WTC11 (cell line): Measurements from ENCODE around the gene DRD1. TPM values are rescaled to one million over a fixed set of nuclear protein-coding genes. Genes with fewer than 3 reads are reported as not detected.
A peak's percentile ranks its signal among the peaks of the same experiment; 100 is the strongest.
"Not testable (repeated sequence)": the region's sequence is repeated elsewhere in the genome, so short reads cannot be mapped to it uniquely, and the experiment has no call there.

Experiments used
- ATAC-seq: fragments of 200-7000 bp; cut with Tn5 transposase; 2 replicates; pipeline ENCODE4 v1.10.0; 2021; ENCODE audit warnings: mild to moderate bottlenecking, moderate library complexity
- CTCF ChIA-PET: fragments of 300-600 bp; sonication (Branson Sonifier 250); formaldehyde crosslinking; loops from one replicate; lab custom pipeline; 2021; ENCODE audit warnings: antibody characterized with exemption; lab: Charles Lee
- POLR2A ChIA-PET: fragments of 350-600 bp; sonication (Branson Sonifier 250); formaldehyde crosslinking; loops from one replicate; lab custom pipeline; 2021; ENCODE audit warnings: antibody characterized with exemption; lab: Charles Lee
- DNase-seq: peaks from one replicate; pipeline ENCODE4 v3.0.0; 2021; ENCODE audit warnings: low spot score
- H3K27ac Mint-ChIP-seq: 2 replicates; pipeline ENCODE4 v1.8.0; 2021; ENCODE audit warnings: mixed read lengths
- H3K27me3 Mint-ChIP-seq: 2 replicates; pipeline ENCODE4 v1.8.0; 2021; ENCODE audit warnings: low read depth, mild to moderate bottlenecking, moderate library complexity, mixed read lengths
- H3K36me3 Mint-ChIP-seq: 2 replicates; pipeline ENCODE4 v1.8.0; 2021; ENCODE audit warnings: mixed read lengths
- H3K4me1 Mint-ChIP-seq: 2 replicates; pipeline ENCODE4 v1.8.0; 2022; ENCODE audit warnings: mixed read lengths
- H3K4me3 Mint-ChIP-seq: 2 replicates; pipeline ENCODE4 v1.8.0; 2021; ENCODE audit warnings: mild to moderate bottlenecking, moderate library complexity, mixed read lengths
- H3K9me3 Mint-ChIP-seq: 2 replicates; pipeline ENCODE4 v1.8.0; 2021; ENCODE audit warnings: mixed read lengths
- EMX1 ChIP-seq: fragments of 250-450 bp; sonication (Bioruptor Pico); IDR thresholded peaks from 2 replicates; pipeline ENCODE4 v1.8.0; 2021; ENCODE audit warnings: mild to moderate bottlenecking
- ETV6 ChIP-seq: sonication (generic); formaldehyde crosslinking; IDR thresholded peaks from 2 replicates; pipeline ENCODE4 v1.8.1; 2022; ENCODE audit warnings: mild to moderate bottlenecking, missing genetic modification reagents
- GABPB1 ChIP-seq: sonication (generic); formaldehyde crosslinking; IDR thresholded peaks from 2 replicates; pipeline ENCODE4 v1.8.1; 2023; ENCODE audit warnings: mild to moderate bottlenecking, missing genetic modification reagents
- GRHL2 ChIP-seq: fragments of 250-450 bp; sonication (Bioruptor Pico); IDR thresholded peaks from 2 replicates; pipeline ENCODE4 v1.8.0; 2022; ENCODE audit warnings: mild to moderate bottlenecking, moderate library complexity; ENCODE audit not compliant: insufficient replicate concordance, severe bottlenecking
- JUN ChIP-seq: sonication (generic); formaldehyde crosslinking; IDR thresholded peaks from 2 replicates; pipeline ENCODE4 v1.8.0; 2023; ENCODE audit warnings: mild to moderate bottlenecking, missing genetic modification reagents
- MYBL2 ChIP-seq: sonication (generic); formaldehyde crosslinking; IDR thresholded peaks from 2 replicates; pipeline ENCODE4 v1.8.1; 2023; ENCODE audit warnings: mild to moderate bottlenecking, moderate library complexity, missing genetic modification reagents
- NFYB ChIP-seq: sonication (generic); formaldehyde crosslinking; conservative IDR thresholded peaks from 2 replicates; pipeline ENCODE4 v1.8.0; 2022; ENCODE audit warnings: low read depth, missing genetic modification reagents
- PRRX2 ChIP-seq: fragments of 250-450 bp; sonication (Bioruptor Pico); IDR thresholded peaks from 2 replicates; pipeline ENCODE4 v1.8.0; 2021; ENCODE audit warnings: mild to moderate bottlenecking
- ZNF232 ChIP-seq: sonication (generic); formaldehyde crosslinking; IDR thresholded peaks from 2 replicates; pipeline ENCODE4 v1.8.0; 2022; ENCODE audit warnings: mild to moderate bottlenecking, missing genetic modification reagents
- ZNF263 ChIP-seq: sonication (generic); formaldehyde crosslinking; IDR thresholded peaks from 2 replicates; pipeline ENCODE4 v1.8.1; 2022; ENCODE audit warnings: low read depth, mild to moderate bottlenecking, moderate library complexity, missing genetic modification reagents
- total RNA-seq: library from RNA; stranded (reverse); gene quantifications from 3 replicates; pipeline ENCODE4 v1.2.3, GENCODE V29; 2021
- TF ChIP-seq, protein P1 (sequence below): sonication (generic); formaldehyde crosslinking; conservative IDR thresholded peaks from 2 replicates; pipeline ENCODE4 v1.8.1; 2022; ENCODE audit warnings: mild to moderate bottlenecking, missing genetic modification reagents
- TF ChIP-seq, protein P2 (sequence below): fragments of 250-450 bp; sonication (Bioruptor Pico); IDR thresholded peaks from 2 replicates; pipeline ENCODE4 v1.9.0; 2021; ENCODE audit warnings: mild to moderate bottlenecking
- TF ChIP-seq, protein P3 (sequence below): sonication (generic); formaldehyde crosslinking; IDR thresholded peaks from 2 replicates; pipeline ENCODE4 v1.8.0; 2023; ENCODE audit warnings: missing genetic modification reagents, mild to moderate bottlenecking, borderline replicate concordance
- TF ChIP-seq, protein P4 (sequence below): fragments of 250-450 bp; sonication (Bioruptor Pico); IDR thresholded peaks from 2 replicates; pipeline ENCODE4 v1.9.0; 2021; ENCODE audit warnings: mild to moderate bottlenecking
- TF ChIP-seq, protein P5 (sequence below): sonication (generic); formaldehyde crosslinking; IDR thresholded peaks from 2 replicates; pipeline ENCODE4 v1.8.1; 2023; ENCODE audit warnings: mild to moderate bottlenecking, missing genetic modification reagents
- TF ChIP-seq, protein P6 (sequence below): sonication (generic); formaldehyde crosslinking; IDR thresholded peaks from 2 replicates; pipeline ENCODE4 v1.8.1; 2022; ENCODE audit warnings: low read depth, missing genetic modification reagents, borderline replicate concordance
- TF ChIP-seq, protein P7 (sequence below): fragments of 250-450 bp; sonication (Bioruptor Pico); IDR thresholded peaks from 2 replicates; pipeline ENCODE4 v2.1.2; 2022; ENCODE audit warnings: mild to moderate bottlenecking, moderate library complexity
- TF ChIP-seq, protein P8 (sequence below): sonication (generic); formaldehyde crosslinking; IDR thresholded peaks from 2 replicates; pipeline ENCODE4 v1.8.1; 2022; ENCODE audit warnings: low read depth, mild to moderate bottlenecking, moderate library complexity, missing genetic modification reagents, borderline replicate concordance

Gene DRD1
- total RNA-seq, 1 experiment from 2014 or later, result 0.07 TPM

DNA sequence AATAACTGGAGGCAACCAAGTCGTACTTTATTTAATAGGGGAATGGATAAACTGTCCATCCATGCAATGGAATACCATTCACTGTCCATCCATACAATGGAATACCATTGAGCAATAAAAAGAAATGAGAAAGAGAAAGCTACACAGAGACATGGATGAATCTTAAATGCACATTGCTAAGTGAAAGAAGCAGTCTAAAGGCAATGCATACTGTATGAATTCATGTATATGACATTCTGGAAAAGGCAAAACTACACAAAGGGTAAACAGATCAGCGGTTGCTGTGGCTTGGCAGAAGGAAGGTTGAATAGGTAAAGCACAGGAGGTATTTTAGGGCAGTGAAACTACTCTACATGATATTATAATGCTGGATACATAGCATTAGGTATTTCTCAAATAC, 16.2 kb downstream of the DRD1 start:
- Mint-ChIP-seq H3K4me3 (no peak overlapping the region), H3K27ac (no peak overlapping the region)
- no peak for TF ChIP-seq EMX1
- TF ChIP-seq ZNF232 (CRISPR knock-in tag), result no peak
- no peak for TF ChIP-seq MYBL2 (CRISPR knock-in tag)
- TF ChIP-seq, protein P1, sequence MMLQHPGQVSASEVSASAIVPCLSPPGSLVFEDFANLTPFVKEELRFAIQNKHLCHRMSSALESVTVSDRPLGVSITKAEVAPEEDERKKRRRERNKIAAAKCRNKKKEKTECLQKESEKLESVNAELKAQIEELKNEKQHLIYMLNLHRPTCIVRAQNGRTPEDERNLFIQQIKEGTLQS (CRISPR knock-in tag), result no peak
- TF ChIP-seq PRRX2 (CRISPR knock-in tag), result no peak
- TF ChIP-seq, protein P2, sequence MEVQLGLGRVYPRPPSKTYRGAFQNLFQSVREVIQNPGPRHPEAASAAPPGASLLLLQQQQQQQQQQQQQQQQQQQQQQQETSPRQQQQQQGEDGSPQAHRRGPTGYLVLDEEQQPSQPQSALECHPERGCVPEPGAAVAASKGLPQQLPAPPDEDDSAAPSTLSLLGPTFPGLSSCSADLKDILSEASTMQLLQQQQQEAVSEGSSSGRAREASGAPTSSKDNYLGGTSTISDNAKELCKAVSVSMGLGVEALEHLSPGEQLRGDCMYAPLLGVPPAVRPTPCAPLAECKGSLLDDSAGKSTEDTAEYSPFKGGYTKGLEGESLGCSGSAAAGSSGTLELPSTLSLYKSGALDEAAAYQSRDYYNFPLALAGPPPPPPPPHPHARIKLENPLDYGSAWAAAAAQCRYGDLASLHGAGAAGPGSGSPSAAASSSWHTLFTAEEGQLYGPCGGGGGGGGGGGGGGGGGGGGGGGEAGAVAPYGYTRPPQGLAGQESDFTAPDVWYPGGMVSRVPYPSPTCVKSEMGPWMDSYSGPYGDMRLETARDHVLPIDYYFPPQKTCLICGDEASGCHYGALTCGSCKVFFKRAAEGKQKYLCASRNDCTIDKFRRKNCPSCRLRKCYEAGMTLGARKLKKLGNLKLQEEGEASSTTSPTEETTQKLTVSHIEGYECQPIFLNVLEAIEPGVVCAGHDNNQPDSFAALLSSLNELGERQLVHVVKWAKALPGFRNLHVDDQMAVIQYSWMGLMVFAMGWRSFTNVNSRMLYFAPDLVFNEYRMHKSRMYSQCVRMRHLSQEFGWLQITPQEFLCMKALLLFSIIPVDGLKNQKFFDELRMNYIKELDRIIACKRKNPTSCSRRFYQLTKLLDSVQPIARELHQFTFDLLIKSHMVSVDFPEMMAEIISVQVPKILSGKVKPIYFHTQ (CRISPR knock-in tag), result no peak
- TF ChIP-seq GRHL2 (CRISPR knock-in tag), result no peak
- TF ChIP-seq, protein P3, sequence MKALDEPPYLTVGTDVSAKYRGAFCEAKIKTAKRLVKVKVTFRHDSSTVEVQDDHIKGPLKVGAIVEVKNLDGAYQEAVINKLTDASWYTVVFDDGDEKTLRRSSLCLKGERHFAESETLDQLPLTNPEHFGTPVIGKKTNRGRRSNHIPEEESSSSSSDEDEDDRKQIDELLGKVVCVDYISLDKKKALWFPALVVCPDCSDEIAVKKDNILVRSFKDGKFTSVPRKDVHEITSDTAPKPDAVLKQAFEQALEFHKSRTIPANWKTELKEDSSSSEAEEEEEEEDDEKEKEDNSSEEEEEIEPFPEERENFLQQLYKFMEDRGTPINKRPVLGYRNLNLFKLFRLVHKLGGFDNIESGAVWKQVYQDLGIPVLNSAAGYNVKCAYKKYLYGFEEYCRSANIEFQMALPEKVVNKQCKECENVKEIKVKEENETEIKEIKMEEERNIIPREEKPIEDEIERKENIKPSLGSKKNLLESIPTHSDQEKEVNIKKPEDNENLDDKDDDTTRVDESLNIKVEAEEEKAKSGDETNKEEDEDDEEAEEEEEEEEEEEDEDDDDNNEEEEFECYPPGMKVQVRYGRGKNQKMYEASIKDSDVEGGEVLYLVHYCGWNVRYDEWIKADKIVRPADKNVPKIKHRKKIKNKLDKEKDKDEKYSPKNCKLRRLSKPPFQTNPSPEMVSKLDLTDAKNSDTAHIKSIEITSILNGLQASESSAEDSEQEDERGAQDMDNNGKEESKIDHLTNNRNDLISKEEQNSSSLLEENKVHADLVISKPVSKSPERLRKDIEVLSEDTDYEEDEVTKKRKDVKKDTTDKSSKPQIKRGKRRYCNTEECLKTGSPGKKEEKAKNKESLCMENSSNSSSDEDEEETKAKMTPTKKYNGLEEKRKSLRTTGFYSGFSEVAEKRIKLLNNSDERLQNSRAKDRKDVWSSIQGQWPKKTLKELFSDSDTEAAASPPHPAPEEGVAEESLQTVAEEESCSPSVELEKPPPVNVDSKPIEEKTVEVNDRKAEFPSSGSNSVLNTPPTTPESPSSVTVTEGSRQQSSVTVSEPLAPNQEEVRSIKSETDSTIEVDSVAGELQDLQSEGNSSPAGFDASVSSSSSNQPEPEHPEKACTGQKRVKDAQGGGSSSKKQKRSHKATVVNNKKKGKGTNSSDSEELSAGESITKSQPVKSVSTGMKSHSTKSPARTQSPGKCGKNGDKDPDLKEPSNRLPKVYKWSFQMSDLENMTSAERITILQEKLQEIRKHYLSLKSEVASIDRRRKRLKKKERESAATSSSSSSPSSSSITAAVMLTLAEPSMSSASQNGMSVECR (CRISPR knock-in tag), result no peak
- TF ChIP-seq, protein P4, sequence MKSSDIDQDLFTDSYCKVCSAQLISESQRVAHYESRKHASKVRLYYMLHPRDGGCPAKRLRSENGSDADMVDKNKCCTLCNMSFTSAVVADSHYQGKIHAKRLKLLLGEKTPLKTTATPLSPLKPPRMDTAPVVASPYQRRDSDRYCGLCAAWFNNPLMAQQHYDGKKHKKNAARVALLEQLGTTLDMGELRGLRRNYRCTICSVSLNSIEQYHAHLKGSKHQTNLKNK (CRISPR knock-in tag), result no peak
- TF ChIP-seq, all 79 proteins: peak for 0
- peaks cover 9% of the 10 kb centered on the region; the same call in 1 of the 2 replicates for H3K36me3 Mint-ChIP-seq
- ChIA-PET POLR2A (no interaction called here), CTCF (no interaction called here)
- DNase-seq (no peak), ATAC-seq (no peak)
- H3K4me1 Mint-ChIP-seq, result peaks cover 13% of the 10 kb centered on the region
- no peaks in the 10 kb centered on the region for H3K27me3 Mint-ChIP-seq
- H3K9me3 Mint-ChIP-seq, result peaks cover 14% of the 10 kb centered on the region

DNA sequence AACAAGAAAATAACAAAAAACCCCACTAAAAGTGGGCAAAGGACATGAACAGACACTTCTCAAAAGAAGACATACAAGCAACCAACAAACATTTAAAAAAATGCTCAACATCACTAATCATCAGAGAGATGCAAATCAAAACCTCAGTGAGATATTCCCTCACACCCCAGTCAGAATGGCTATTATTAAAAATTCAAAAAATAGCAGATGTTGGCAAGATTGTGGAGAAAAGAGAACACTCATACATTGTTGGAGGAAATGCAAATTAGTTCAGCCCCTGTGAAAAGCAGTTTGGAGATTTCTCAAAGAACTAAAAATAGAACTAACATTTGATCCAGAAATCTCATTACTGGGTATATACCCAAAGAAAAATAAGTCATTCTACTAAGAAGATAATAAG, 19.4 kb downstream of the DRD1 start:
- H3K4me3 Mint-ChIP-seq, result not testable (repeated sequence)

DNA sequence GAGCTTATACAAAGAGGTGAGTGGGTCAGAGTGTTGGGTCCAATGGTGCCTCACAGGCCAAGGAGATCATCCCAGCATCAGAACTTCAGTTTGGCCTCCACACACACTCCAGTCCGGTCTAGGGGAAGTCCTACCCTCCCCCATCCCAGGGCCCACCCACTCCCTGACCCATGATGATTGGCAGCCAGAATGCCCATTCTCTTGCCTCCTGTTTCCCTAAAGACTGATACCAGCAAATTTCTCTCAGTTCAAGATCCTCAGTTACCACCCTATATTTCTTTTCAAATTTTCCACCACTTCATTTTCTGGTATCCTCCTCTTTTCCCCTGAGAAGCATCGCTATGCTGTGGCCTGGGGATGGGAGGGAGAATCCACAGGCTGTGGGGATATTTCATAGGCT, 21.9 kb downstream of the DRD1 start:
- no peak for DNase-seq
- peaks cover 13% of the 10 kb centered on the region for H3K4me1 Mint-ChIP-seq
- H3K4me3 Mint-ChIP-seq, result no peak overlapping the region
- H3K27me3 Mint-ChIP-seq, result no peaks in the 10 kb centered on the region
- 0 out of 2 replicates have a peak, but pooled peaks cover 6% of the 10 kb centered on the region for H3K36me3 Mint-ChIP-seq
- 0 out of 2 replicates have a peak, but pooled peaks have one; percentile 24 for ATAC-seq
- no peak overlapping the region for H3K27ac Mint-ChIP-seq
- H3K9me3 Mint-ChIP-seq, result peaks cover 23% of the 10 kb centered on the region
- ChIA-PET CTCF (no interaction called here), POLR2A (no interaction called here)
- TF ChIP-seq JUN, result no peak
- TF ChIP-seq ZNF263 (CRISPR knock-in tag), result no peak
- TF ChIP-seq, protein P5, sequence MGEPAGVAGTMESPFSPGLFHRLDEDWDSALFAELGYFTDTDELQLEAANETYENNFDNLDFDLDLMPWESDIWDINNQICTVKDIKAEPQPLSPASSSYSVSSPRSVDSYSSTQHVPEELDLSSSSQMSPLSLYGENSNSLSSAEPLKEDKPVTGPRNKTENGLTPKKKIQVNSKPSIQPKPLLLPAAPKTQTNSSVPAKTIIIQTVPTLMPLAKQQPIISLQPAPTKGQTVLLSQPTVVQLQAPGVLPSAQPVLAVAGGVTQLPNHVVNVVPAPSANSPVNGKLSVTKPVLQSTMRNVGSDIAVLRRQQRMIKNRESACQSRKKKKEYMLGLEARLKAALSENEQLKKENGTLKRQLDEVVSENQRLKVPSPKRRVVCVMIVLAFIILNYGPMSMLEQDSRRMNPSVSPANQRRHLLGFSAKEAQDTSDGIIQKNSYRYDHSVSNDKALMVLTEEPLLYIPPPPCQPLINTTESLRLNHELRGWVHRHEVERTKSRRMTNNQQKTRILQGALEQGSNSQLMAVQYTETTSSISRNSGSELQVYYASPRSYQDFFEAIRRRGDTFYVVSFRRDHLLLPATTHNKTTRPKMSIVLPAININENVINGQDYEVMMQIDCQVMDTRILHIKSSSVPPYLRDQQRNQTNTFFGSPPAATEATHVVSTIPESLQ (CRISPR knock-in tag), result no peak
- TF ChIP-seq ETV6 (CRISPR knock-in tag), result no peak
- TF ChIP-seq NFYB (CRISPR knock-in tag), result no peak
- TF ChIP-seq, protein P6, sequence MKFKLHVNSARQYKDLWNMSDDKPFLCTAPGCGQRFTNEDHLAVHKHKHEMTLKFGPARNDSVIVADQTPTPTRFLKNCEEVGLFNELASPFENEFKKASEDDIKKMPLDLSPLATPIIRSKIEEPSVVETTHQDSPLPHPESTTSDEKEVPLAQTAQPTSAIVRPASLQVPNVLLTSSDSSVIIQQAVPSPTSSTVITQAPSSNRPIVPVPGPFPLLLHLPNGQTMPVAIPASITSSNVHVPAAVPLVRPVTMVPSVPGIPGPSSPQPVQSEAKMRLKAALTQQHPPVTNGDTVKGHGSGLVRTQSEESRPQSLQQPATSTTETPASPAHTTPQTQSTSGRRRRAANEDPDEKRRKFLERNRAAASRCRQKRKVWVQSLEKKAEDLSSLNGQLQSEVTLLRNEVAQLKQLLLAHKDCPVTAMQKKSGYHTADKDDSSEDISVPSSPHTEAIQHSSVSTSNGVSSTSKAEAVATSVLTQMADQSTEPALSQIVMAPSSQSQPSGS (CRISPR knock-in tag), result no peak
- TF ChIP-seq GABPB1 (CRISPR knock-in tag), result no peak
- TF ChIP-seq, protein P7, sequence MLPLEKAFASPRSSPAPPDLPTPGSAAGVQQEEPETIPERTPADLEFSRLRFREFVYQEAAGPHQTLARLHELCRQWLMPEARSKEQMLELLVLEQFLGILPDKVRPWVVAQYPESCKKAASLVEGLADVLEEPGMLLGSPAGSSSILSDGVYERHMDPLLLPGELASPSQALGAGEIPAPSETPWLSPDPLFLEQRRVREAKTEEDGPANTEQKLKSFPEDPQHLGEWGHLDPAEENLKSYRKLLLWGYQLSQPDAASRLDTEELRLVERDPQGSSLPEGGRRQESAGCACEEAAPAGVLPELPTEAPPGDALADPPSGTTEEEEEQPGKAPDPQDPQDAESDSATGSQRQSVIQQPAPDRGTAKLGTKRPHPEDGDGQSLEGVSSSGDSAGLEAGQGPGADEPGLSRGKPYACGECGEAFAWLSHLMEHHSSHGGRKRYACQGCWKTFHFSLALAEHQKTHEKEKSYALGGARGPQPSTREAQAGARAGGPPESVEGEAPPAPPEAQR (CRISPR knock-in tag), result no peak
- TF ChIP-seq, protein P8, sequence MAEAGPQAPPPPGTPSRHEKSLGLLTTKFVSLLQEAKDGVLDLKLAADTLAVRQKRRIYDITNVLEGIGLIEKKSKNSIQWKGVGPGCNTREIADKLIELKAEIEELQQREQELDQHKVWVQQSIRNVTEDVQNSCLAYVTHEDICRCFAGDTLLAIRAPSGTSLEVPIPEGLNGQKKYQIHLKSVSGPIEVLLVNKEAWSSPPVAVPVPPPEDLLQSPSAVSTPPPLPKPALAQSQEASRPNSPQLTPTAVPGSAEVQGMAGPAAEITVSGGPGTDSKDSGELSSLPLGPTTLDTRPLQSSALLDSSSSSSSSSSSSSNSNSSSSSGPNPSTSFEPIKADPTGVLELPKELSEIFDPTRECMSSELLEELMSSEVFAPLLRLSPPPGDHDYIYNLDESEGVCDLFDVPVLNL, result no peak

More for the DNA sequence above, 19.4 kb downstream of the DRD1 start:
- POLR2A ChIA-PET, DNase-seq, ATAC-seq, H3K27ac Mint-ChIP-seq, CTCF ChIA-PET, H3K36me3 Mint-ChIP-seq, H3K27me3 Mint-ChIP-seq: not testable (repeated sequence)
- H3K9me3 Mint-ChIP-seq, result peaks cover 19% of the 10 kb centered on the region
- H3K4me1 Mint-ChIP-seq, result peaks cover 13% of the 10 kb centered on the region
